Pulmonary artery endothelial cell (primary cell): ENCODE results near the gene POTEC. TPM values are rescaled to one million over a fixed set of nuclear protein-coding genes. Genes with fewer than 3 reads are reported as not detected.
"Not testable (repeated sequence)": the region's sequence is repeated elsewhere in the genome, so short reads cannot be mapped to it uniquely, and the experiment has no call there.

Experiments used
- DNase-seq: peaks from one replicate; pipeline ENCODE4 v3.0.0-alpha.2; 2011; ENCODE audit warnings: low read depth, low spot score
- total RNA-seq: library from RNA; depleted of rRNA; stranded (reverse); fragments of >200 nt; gene quantifications from 2 replicates; pipeline ENCODE4 v1.2.3, GENCODE V29; 2014

Gene POTEC
- not detected in 2 replicates for total RNA-seq

GRCh38 chr18:14543446-14543964 lies at the start of gene POTEC:
TSS of gene POTEC (minus strand) at chr18:14543600. CDS start at chr18:14543146, 454 bp downstream.
- not testable (repeated sequence) for DNase-seq

DNA sequence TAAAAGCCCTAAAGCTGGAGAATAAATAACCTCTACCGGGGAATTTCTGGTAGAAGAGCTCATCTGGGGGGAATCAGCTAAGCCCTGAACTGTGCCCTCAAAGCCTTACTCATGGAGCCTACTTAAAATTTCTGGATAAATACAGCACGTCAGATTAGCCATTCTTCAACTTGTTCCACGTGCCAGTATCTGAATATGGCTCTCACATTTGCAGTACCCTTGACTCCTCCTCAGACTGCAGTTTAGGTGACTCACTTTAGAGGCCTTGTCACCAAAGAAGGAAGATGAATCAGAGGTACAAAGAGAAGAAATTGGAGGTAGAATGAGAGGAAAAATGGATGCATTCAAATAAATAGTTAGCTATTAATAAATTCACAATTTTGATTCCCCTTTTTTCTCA lies 34.6 kb upstream of the POTEC start:
- no peak for DNase-seq

GRCh38 chr18:14559502-14559901 lies 16.1 kb upstream of the POTEC start:
- not testable (repeated sequence) for DNase-seq

- not testable (repeated sequence) for DNase-seq
Measured at GRCh38 chr18:14531659-14532058, 11.7 kb downstream of the POTEC start.

- DNase-seq = not testable (repeated sequence)
Measured at GRCh38 chr18:14510707-14511106, 32.7 kb downstream of the POTEC start.

GRCh38 chr18:14503691-14504090 lies 39.7 kb downstream of the POTEC start:
- DNase-seq = not testable (repeated sequence)

DNA sequence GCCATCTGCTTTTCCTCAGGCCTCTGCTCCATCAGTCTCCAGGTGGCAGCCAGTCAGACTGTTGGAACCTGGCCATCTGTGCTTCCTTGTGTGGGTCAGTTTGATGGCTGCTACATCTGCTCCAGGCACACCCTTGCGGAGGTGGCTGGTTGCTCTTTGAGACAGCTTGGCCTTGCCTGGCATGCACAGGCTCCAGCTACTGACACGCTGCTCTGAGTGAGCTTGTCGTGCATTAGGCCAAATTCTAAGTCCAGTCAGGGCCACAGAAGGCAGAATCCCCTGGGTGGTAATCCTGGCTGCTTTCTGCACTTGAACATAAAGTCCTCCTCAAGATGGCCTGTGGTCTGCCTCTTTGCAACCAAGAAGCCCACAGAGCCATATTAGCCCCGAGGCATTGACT lies 41.5 kb downstream of the POTEC start:
- not testable (repeated sequence) for DNase-seq

DNA sequence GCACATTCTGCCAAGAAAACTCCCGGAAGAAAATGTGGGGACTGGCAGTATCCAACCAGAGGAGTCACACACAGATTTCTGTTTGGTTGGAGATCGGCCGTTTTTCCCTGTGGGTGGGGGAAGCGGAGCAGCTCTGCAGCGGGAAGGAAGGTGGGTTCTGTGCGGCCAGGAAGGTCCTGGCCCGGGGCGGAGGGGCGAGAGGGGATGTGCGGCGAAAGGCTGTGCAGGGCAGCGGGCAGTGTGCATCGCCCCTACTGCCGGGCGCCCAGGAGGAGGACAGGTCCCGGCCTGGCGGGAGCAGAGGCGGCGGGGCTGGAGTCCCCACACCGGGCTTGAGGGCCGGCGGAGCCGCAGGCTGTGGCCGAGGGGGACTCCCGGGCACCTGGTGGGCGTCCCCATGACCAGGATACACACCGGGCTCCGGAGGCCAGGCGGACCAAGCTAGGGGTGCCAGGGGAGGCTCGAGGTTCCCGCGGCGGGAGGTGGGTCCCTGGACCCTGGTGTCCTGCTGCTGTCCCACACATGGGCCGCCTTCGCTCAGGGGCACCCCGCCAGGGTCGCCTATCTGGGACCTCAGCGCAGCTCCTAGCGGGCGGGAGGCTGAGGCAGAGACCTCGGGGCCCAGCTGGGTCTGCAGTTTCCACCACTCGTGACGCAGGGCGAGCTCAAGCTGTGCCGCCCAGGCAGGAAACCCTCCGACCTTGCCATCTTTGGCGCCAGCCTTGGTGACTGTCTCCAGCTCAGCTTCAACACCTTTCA lies 54.0 kb downstream of the POTEC start:
- DNase-seq = not testable (repeated sequence)

DNA sequence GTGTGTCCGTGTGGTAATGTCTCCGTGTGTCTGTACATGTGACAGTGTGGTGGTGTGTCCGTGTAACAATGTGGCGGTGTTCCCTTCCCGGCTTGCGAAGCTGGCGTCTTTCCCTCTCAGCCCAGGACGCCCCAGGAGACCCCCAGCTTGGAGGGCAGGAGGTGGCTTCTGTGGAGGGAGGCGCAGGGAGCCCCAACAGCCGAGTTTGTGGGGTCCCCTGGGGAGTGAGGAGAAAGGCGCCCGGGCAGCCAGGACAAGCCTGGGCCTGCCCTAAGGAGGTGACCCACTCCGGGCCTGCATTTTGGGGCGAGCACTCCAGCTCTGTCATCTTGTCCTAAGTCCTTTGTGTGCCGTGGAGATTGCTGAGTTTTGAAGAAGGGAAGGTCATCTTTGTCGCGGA lies 54.6 kb downstream of the POTEC start:
- not testable (repeated sequence) for DNase-seq

DNA sequence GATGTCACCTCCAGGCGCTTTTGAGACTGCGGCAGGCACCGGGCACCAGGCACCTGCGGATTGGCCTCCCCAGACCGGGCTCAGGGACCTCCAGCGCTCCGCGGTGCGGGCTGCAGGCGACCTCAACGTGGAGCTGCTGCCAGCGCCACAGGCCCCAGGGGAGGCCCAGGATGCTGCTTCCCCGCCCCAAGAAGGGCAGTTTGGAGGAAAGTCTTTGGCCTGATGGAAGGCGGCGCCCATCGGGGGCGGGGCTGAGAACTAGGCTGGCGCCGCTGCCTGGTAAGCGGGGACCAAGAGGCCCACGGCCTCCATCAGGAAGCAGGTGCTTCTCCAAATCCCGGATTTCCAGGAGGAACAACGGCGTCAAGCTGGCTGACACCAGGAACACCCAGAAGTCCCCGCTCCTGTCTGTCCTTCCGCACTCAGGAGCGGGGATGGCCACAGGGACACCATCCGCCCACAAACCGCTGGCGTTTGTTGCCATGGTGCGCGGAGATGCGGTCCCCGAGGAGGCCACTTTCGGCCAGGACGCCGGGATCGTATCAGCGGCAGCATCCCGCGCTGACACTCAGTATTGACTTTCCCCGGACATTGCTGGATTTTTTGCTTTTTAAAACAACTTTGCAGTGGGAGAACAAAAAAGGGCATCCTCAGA lies 56.3 kb downstream of the POTEC start:
- not testable (repeated sequence) for DNase-seq

DNA sequence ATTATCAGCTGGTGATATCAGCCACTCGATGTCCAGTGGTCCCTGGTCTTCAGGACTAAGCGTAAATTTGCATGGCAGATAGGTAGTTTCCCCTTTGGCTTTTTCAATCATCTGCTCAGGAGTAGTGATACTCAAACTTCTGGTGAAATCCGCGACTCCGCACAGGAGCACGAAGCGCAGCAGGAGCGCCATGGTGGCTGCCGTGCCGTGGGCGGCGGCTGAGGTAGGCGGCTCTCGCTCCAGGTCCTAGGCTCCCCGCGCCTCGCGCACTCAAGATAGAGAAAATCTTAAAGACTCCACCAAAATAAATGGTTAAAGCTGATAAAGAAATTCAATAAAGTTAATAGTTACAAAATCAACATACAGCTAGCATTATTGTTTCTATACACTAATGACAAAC lies 64.3 kb downstream of the POTEC start:
- DNase-seq = not testable (repeated sequence)

GRCh38 chr18:14475520-14475919 lies 67.9 kb downstream of the POTEC start:
- DNase-seq = not testable (repeated sequence)

GRCh38 chr18:14474752-14475151 lies 68.6 kb downstream of the POTEC start:
- DNase-seq = not testable (repeated sequence)

DNA sequence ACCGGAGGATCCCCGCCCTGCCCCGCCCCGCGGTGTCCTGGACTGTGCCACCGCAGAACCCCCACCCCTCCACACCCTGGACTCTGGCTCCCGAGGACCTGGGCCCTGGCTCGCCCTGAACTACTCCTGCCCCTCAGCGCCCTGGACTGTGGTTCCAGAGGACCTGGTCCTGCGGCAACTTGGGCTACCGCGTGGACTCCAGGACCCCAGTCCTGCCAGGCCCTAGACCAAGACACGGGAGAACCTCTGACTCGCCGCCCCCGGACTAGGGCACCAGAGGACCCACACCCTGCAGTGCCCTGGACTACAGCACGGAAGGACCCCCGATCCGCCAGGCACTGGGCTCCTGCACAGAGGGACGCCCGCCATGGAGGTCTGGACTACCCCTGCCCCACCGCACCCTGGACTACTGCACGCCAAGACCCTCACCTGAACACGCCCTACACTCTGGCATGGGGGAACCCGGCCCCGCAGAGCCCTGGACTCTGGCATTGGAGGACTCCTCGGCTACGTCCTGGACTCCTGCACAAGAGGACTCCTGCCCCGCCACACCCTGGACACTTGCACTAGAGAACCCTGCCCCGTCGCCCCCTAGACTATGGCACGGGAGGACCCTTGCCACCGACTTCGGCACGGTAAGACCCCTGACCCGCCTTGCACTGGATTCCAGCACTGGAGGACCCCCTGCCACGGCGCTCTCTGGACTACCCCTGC lies 69.2 kb downstream of the POTEC start:
- DNase-seq = not testable (repeated sequence)

- DNase-seq = not testable (repeated sequence)
Measured at GRCh38 chr18:14473250-14474006, 70.0 kb downstream of the POTEC start.

DNA sequence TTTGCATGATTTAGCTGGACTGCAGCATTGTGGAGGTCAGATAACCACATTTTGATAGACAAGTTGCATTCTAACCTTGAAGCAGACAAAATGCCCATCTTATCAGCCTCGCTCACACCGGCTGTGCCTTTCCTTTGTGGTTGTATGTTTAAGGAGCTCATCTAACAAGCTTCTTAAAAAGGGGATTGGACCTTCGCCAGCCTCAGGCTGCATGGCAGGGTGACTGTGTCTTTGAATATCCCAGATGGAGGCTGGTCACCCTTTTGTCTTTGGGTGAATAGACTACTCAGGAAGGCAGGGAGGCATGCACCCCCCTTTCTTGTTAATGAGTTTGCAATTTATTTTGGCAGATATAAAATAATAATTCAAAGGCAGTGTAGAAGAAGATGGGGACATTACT lies 72.1 kb downstream of the POTEC start:
- not testable (repeated sequence) for DNase-seq

DNA sequence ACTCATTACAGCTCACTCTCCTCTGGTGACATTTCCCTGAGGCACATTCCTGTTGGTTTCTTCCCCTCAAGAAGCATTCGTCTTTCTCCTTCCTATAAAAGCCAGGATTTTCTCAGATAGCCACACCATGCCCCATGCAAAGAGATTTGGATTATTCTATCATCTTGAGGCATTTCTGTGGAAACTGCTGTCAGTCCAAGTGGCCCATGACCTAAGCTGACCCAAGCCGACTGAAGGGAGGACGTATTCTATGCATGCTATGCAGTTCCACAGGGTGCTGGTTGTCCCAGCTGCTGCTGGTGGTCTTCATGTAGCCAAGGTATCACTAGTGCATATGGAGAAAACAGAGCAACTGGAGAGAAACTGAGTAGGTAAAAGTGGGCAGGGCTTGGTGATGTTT lies 73.0 kb downstream of the POTEC start:
- DNase-seq = not testable (repeated sequence)

- not testable (repeated sequence) for DNase-seq
Measured at GRCh38 chr18:14470046-14470445, 73.4 kb downstream of the POTEC start.

GRCh38 chr18:14465989-14466388 lies 77.4 kb downstream of the POTEC start:
- DNase-seq = not testable (repeated sequence)
